Liver (tissue), 2 donors: ENCODE measurements around the gene GNPTAB.

Experiments
- EGR1 ChIP-seq, 2 donors: IDR thresholded peaks; 2 replicates each; pipeline ENCODE4 v1.6.1; 2016 to 2018; ENCODE audit warnings: antibody characterized with exemption in 2 of 2, low read depth in 2 of 2
- GABPA ChIP-seq, 2 donors: IDR thresholded peaks in 1 of 2; conservative IDR thresholded peaks in 1 of 2; 2 replicates each; pipeline ENCODE4 v1.6.1; 2016; ENCODE audit warnings: antibody characterized with exemption in 2 of 2, mild to moderate bottlenecking in 1 of 2, moderate library complexity in 1 of 2
- YY1 ChIP-seq: IDR thresholded peaks from 2 replicates; pipeline ENCODE4 v1.6.1; 2016; ENCODE audit warnings: antibody characterized with exemption, mild to moderate bottlenecking
- TF ChIP-seq, protein P1 (sequence below): IDR thresholded peaks from 2 replicates; pipeline ENCODE4 v1.6.1; 2016; ENCODE audit warnings: antibody characterized with exemption, mild to moderate bottlenecking
- TF ChIP-seq, protein P2 (sequence below): IDR thresholded peaks from 2 replicates; pipeline ENCODE4 v1.6.1; 2016; ENCODE audit warnings: antibody characterized with exemption
- donor health status: healthy.

DNA sequence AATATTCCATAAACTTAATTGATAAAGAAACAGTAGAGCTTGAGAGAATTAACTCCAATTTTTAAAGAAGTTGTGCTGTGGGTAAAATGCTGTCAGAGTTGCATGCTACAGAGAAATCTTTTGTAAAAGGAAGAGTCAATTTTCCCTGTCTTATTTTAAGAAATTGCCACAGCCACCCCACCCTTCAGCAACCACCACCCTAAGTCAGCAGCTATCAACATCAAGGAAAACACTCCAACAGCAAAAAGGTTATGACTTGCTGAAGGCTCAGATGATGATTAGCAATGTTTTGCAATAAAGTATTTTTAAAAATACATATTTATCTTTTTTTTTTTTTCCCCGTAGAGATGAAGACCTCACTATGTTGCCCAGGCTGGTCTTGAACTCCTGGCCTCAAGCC, 40.2 kb upstream of the GNPTAB start:
- TF ChIP-seq, protein P1, sequence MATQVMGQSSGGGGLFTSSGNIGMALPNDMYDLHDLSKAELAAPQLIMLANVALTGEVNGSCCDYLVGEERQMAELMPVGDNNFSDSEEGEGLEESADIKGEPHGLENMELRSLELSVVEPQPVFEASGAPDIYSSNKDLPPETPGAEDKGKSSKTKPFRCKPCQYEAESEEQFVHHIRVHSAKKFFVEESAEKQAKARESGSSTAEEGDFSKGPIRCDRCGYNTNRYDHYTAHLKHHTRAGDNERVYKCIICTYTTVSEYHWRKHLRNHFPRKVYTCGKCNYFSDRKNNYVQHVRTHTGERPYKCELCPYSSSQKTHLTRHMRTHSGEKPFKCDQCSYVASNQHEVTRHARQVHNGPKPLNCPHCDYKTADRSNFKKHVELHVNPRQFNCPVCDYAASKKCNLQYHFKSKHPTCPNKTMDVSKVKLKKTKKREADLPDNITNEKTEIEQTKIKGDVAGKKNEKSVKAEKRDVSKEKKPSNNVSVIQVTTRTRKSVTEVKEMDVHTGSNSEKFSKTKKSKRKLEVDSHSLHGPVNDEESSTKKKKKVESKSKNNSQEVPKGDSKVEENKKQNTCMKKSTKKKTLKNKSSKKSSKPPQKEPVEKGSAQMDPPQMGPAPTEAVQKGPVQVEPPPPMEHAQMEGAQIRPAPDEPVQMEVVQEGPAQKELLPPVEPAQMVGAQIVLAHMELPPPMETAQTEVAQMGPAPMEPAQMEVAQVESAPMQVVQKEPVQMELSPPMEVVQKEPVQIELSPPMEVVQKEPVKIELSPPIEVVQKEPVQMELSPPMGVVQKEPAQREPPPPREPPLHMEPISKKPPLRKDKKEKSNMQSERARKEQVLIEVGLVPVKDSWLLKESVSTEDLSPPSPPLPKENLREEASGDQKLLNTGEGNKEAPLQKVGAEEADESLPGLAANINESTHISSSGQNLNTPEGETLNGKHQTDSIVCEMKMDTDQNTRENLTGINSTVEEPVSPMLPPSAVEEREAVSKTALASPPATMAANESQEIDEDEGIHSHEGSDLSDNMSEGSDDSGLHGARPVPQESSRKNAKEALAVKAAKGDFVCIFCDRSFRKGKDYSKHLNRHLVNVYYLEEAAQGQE = no peak
- no peak for TF ChIP-seq YY1
- TF ChIP-seq, protein P2, sequence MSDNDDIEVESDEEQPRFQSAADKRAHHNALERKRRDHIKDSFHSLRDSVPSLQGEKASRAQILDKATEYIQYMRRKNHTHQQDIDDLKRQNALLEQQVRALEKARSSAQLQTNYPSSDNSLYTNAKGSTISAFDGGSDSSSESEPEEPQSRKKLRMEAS = no peak
- TF ChIP-seq EGR1 (IDR thresholded peaks at IDR 0.05; ENCODE audit: low read depth in 2 of 2) = no peak
- no peak for TF ChIP-seq GABPA (IDR thresholded peaks at IDR 0.05 in 1 of 2, conservative IDR thresholded peaks at IDR 0.05 in 1 of 2)
